ENCODE measurements around the gene CECR2.

GRCh38 chr22:17336061-17336460 is 33.2 kb upstream of the CECR2 start:
- TF ChIP-seq EZH2 (optimal IDR thresholded peaks at IDR 0.05; ENCODE audit: low read depth, low read length), result no peak
- TF ChIP-seq CTCF (IDR thresholded peaks at IDR 0.05; ENCODE audit: low read length), result no peak
